Mucosa of descending colon (tissue), 3 donors: ENCODE results near the gene RNF17. TPM values are rescaled to one million over a fixed set of nuclear protein-coding genes. Genes with fewer than 3 reads are reported as not detected.

Source experiments
- ATAC-seq: fragments of 200-7000 bp; cut with Tn5 transposase; one replicate; pipeline ENCODE4 v1.9.1; 2020; ENCODE audit warnings: mild to moderate bottlenecking, moderate library complexity
- DNase-seq, 3 donors: peaks; one replicate each; pipeline ENCODE4 v3.0.0-alpha.2; 2020
- H3K36me3 ChIP-seq: fragments of 200-600 bp; one replicate; pipeline ENCODE4 v1.8.0; 2021; ENCODE audit warnings: low read depth, mild to moderate bottlenecking
- H3K4me1 ChIP-seq: fragments of 200-600 bp; one replicate; pipeline ENCODE4 v1.8.0; 2021; ENCODE audit warnings: low read depth, mild to moderate bottlenecking
- H3K4me3 ChIP-seq: fragments of 200-600 bp; one replicate; pipeline ENCODE4 v1.8.0; 2021; ENCODE audit warnings: mild to moderate bottlenecking
- H3K9me3 ChIP-seq: fragments of 200-600 bp; one replicate; pipeline ENCODE4 v1.8.0; 2021; ENCODE audit warnings: mild to moderate bottlenecking
- CTCF ChIP-seq: fragments of 200-600 bp; IDR thresholded peaks from one replicate; pipeline ENCODE4 v1.8.0; 2022; ENCODE audit warnings: antibody characterized with exemption, mild to moderate bottlenecking
- intact Hi-C, 2 donors: fragments of 100-400 bp; cut with DNase I in 1 of 2; cut with micrococcal nuclease in 1 of 2; formaldehyde crosslinking; loops; one replicate each; pipeline versions ENCODE4 v1.11.0 to v1.11.1; 2022; cut with DNase I, micrococcal nuclease
- total RNA-seq, 3 donors: library from RNA; stranded (reverse); fragmentation: NEBNext Ultra II Directional in 2 of 3; extraction: Animal tissue kit (Norgen Biotek cat#: 25700) in 2 of 3; gene quantifications; one replicate each; pipeline versions ENCODE4 v1.2.1 to v1.2.4, GENCODE V29; 2021 to 2023
- donor health status: DM: no; HTN: no; CAD: no; lungs with moderate emphysema.
- donor health status: DM: no; HTN: no; CAD: no.
- donor health status: DM: no; HTN: yes; CAD: no.

RNF17 gene
- total RNA-seq, 3 donors from 2014 or later = not detected

- no peaks in the 10 kb centered on the region for H3K9me3 ChIP-seq
- ATAC-seq (no peak), DNase-seq (no peak)
- intact Hi-C loops = no loop called here
- no peak overlapping the region for H3K4me3 ChIP-seq
- no peaks in the 10 kb centered on the region for H3K36me3 ChIP-seq
- TF ChIP-seq CTCF = no peak
- H3K4me1 ChIP-seq = peaks cover 11% of the 10 kb centered on the region
These were observed 15.9 kb upstream of the RNF17 start for GRCh38 chr13:24748061-24748400.

DNA sequence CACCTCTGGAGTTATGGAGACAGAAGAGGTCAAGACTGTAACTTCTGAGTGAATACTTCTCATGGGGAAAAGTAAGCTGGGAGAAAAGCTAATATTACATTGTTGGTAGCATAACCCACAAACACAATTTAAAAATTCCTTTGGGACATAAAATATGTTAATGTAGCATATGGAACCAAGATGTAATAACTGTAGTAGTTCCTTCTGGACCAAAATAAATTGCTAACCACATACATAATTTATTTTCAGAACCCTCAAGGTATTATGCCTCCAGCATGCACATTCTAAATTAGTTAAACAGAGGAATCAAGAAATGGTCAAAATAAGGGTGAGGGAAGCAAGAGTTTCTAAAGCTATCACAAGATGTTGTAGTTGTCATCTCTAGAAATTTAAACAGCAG, 4.8 kb upstream of the RNF17 start:
- ATAC-seq = no peak
- H3K4me3 ChIP-seq = no peak overlapping the region
- no peaks in the 10 kb centered on the region for H3K36me3 ChIP-seq
- no peaks in the 10 kb centered on the region for H3K9me3 ChIP-seq
- no peak for TF ChIP-seq CTCF
- intact Hi-C loops = no loop called here
- no peak for DNase-seq
- H3K4me1 ChIP-seq = no peaks in the 10 kb centered on the region

DNA sequence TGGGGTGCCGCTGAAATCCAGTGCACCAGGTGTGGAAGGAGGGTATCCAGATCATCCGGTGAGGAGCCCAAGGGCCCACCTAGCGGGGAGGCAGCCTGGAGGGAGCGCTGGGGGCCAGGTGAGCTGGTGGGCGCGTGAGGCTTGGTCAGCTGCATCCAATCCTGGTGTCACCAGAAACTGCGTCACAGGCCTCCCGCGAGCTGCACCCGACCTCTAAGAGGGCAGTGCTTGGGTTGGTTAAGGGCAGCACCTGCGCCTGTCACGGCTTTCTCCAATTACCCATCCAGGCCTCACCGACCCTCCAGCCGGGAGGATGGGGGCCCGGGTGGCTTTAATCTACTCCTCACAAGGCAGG, 284 bp downstream of the RNF17 start:
- no peaks in the 10 kb centered on the region for H3K9me3 ChIP-seq
- TF ChIP-seq CTCF = no peak
- no peaks in the 10 kb centered on the region for H3K4me1 ChIP-seq
- ATAC-seq (no peak), DNase-seq (no peak)
- intact Hi-C loops = no loop called here
- no peak overlapping the region for H3K4me3 ChIP-seq
- no peaks in the 10 kb centered on the region for H3K36me3 ChIP-seq

DNA sequence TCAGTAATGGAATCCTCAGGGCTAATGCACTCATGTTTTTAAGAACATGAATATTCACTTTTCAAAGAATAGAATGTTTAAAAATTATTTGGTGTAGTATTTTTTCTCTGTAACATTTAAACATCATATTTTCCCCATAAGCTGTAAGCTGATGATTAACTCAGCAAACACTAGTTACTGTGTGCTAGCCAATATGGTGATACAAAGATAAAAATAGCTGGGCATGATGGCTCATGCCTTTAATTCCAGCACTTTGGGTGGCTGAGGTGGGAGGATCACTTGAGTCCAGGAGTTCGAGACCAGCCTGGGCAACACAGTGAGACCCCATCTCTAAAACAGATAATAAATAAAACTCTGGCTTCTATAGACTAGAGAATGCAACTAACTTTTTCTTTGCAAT, 13.2 kb downstream of the RNF17 start:
- no peaks in the 10 kb centered on the region for H3K9me3 ChIP-seq
- H3K4me1 ChIP-seq = no peaks in the 10 kb centered on the region
- intact Hi-C loops = no loop called here
- ATAC-seq (no peak), DNase-seq (no peak)
- no peak for TF ChIP-seq CTCF
- no peak overlapping the region for H3K4me3 ChIP-seq
- no peaks in the 10 kb centered on the region for H3K36me3 ChIP-seq

GRCh38 chr13:24784319-24784718, 20.4 kb downstream of the RNF17 start:
- H3K4me3 ChIP-seq = no peak overlapping the region
- no peak for ATAC-seq
- intact Hi-C loops = no loop called here
- TF ChIP-seq CTCF = no peak
- H3K4me1 ChIP-seq = no peaks in the 10 kb centered on the region
- DNase-seq = no peak
- no peaks in the 10 kb centered on the region for H3K36me3 ChIP-seq
- no peaks in the 10 kb centered on the region for H3K9me3 ChIP-seq

DNA sequence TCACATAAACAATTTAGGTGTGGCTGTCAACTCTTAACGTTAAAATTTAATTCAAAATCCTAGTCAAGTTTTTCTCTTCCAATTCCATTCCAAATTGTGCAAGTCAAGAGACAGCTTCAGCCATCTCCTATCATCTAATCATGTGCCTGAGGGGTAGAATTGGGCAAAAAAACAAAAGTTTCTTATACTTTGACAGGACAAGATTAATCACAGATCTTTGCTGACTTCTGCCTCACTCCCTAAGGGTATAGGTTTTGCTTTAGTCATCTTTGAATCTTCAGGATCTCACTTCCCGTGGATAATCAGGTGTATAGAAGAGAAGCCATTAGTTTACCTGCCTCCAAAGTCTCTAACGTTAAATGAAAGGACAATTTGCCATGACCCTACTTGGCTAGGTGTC, 24.6 kb downstream of the RNF17 start:
- no peak for DNase-seq
- Histone ChIP-seq H3K36me3 (no peaks in the 10 kb centered on the region), H3K9me3 (no peaks in the 10 kb centered on the region), H3K4me1 (no peaks in the 10 kb centered on the region), H3K4me3 (no peak overlapping the region)
- ATAC-seq = no peak
- TF ChIP-seq CTCF = no peak
- intact Hi-C loops = no loop called here
